Duodenal mucosa (tissue), 2 donors: ENCODE measurements around the gene RAP2C.

Experiments used
- H3K27ac ChIP-seq: one replicate; pipeline ENCODE4 v1.7.0; 2013; ENCODE audit warnings: low read depth, low read length
- H3K27me3 ChIP-seq, 2 donors: one replicate each; pipeline ENCODE4 v1.7.0; 2013; ENCODE audit warnings: low read length in 2 of 2, control low read depth in 1 of 2; ENCODE audit not compliant: insufficient read depth in 2 of 2, control insufficient read depth in 1 of 2
- H3K36me3 ChIP-seq, 2 donors: one replicate each; pipeline ENCODE4 v1.7.0; 2013; ENCODE audit warnings: low read length in 2 of 2, control low read depth in 1 of 2; ENCODE audit not compliant: insufficient read depth in 2 of 2, control insufficient read depth in 1 of 2
- H3K4me1 ChIP-seq, 2 donors: one replicate each; pipeline ENCODE4 v1.7.0; 2013; ENCODE audit warnings: low read length in 2 of 2, control low read depth in 1 of 2; ENCODE audit not compliant: insufficient read depth in 2 of 2, control insufficient read depth in 1 of 2
- H3K4me3 ChIP-seq, 2 donors: one replicate each; pipeline ENCODE4 v1.7.0; 2013; ENCODE audit warnings: low read length in 2 of 2, low read depth in 1 of 2
- H3K9ac ChIP-seq, 2 donors: one replicate each; pipeline ENCODE4 v1.7.0; 2013; ENCODE audit warnings: low read length in 2 of 2, low read depth in 1 of 2
- H3K9me3 ChIP-seq, 2 donors: one replicate each; pipeline ENCODE4 v1.7.0; 2013; ENCODE audit warnings: low read length in 2 of 2, control low read depth in 1 of 2; ENCODE audit not compliant: control insufficient read depth in 1 of 2

RAP2C gene

DNA sequence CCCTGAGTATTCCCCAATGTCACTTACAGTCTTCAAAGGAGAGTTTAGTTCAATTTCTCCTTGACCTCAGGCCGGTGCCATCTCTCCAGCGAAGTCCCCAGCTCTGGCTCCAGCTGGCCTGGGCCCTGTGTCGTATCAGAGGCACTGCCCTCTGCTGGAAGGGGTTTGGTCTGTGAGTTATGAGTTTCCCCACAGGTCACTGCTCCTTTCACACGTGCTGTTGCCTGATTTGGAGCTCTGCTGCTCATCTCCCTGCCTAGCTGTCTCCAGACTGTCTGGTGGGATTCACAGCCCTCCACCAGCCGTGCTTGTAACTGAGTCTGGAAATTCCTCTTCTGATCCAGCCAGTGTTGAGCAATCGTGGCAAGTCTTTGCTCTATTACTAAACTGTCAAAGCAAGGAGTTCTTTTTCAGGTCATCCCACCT is at the start of gene RAP2C:
Gene RAP2C (minus strand): TSS at position 105 of the 426 bp plus-strand sequence. CDS start 2,179 bp downstream, outside the sequence.
- H3K9me3 ChIP-seq: no peaks in the 10 kb centered on the region
- H3K9ac ChIP-seq: peak within 1 kb of the TSS; percentile 64 to 73
- H3K27me3 ChIP-seq: no peaks in the 10 kb centered on the region
- peaks cover 0 to 12% of the 10 kb centered on the region in 2 donors for H3K4me1 ChIP-seq
- H3K4me3 ChIP-seq: peak within 1 kb of the TSS; percentile 78 to 79
- H3K36me3 ChIP-seq: no peaks in the 10 kb centered on the region
- H3K27ac ChIP-seq: peak within 1 kb of the TSS; percentile 80

DNA sequence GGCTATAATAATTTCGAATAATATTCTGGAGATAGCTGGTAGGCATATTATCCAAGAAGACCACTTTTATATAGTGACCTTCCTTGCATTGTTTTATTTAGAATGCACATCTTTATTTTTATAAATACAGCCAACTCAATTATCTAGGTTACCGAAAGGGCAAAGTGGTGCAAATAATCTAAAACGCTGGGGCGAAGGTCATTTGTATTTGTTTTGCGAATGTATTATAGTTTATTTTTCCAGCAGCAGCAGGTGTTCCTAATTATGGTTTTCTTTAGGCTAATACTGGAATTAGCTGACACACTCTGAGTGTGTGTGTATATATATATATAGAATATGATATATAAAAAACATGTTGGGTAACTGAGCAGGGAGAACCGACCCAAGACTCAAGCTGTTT is 48.1 kb upstream of the RAP2C start:
- no peaks in the 10 kb centered on the region for H3K9me3 ChIP-seq
- H3K36me3 ChIP-seq: no peaks in the 10 kb centered on the region
- no peak overlapping the region for H3K27ac ChIP-seq
- H3K27me3 ChIP-seq: no peaks in the 10 kb centered on the region
- H3K9ac ChIP-seq: no peak overlapping the region
- H3K4me3 ChIP-seq: no peak overlapping the region
- peaks cover 3 to 5% of the 10 kb centered on the region in 2 donors for H3K4me1 ChIP-seq

DNA sequence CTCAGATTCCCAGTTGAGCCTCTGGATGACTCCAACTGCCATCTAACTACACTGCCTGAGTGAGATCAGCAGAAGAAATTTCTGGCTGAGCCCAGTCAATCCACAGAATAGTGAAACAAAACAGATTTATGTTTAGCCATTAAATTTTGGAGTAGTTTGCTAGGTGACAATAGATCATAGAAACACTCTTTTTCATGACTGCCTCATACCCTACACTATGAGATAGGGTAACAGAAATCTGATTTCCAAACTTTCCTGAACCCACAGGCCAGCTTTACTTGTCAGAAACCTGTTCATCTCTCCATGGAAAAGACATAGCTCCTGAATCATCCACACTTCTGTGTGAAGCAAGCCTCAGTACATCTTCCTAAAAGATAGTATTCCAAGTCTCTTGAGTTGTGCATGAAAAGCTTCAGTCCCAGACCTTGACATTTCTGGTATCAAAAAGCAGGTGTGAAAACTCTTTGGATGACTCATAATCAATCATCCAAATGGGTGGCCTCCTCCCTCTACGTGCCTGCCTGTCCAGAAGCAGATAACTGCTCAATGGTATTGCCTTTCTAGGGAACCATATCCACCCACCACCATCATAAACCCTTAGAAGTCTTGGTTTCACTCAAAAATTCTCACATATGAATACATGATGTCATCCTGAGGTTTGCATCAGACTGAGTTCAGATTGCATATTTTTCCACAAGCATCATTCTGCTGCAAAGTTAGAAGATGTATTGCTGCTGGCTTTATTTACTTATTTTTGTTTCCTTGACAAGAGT is 47.5 kb upstream of the RAP2C start:
- H3K9ac ChIP-seq: no peak overlapping the region
- H3K36me3 ChIP-seq: no peaks in the 10 kb centered on the region
- H3K4me3 ChIP-seq: no peak overlapping the region
- H3K9me3 ChIP-seq: no peaks in the 10 kb centered on the region
- no peaks in the 10 kb centered on the region for H3K27me3 ChIP-seq
- H3K27ac ChIP-seq: no peak overlapping the region
- H3K4me1 ChIP-seq: peaks cover 3 to 5% of the 10 kb centered on the region in 2 donors

DNA sequence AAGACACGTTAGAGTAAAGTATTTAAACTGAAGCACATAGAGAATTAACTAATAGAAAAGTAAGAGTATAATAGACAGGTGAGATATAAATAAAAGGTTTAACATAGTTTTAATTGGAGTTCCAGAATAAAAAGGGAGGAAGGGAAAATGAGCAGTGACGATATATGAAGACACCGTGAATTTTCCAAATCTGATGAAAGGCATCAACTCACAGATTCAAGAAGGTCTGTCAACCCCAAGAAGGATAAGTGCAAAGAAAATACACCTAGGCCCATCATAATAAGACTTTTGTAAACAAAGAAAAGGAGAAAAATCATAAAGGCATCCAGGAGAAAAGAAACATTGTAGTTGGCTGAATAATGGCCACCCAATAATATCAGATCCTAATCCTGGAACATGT is 43.9 kb upstream of the RAP2C start:
- Histone ChIP-seq H3K4me3 (no peak overlapping the region), H3K4me1 (peaks cover 0 to 3% of the 10 kb centered on the region in 2 donors), H3K36me3 (no peaks in the 10 kb centered on the region), H3K27ac (no peak overlapping the region), H3K9me3 (no peaks in the 10 kb centered on the region), H3K9ac (no peak overlapping the region), H3K27me3 (no peaks in the 10 kb centered on the region)

DNA sequence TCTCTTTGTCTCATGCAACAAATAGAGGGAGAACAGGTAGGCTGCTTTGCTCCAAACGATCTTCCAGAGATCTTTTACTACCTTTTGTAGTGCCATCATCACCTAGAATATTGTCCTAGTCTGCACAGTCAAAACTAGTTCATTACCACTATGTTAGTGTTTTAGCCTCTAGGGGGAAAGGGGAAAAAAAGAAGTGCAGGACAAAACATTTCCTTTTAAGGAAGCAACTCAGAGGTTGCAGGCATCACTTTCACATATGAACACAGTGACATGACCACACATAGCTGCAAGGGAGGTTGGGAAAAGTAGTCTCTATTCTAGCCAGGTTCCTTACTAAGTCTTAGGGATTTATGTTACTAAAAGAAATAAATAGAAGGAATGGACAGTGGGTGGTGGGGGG is 39.3 kb upstream of the RAP2C start:
- Histone ChIP-seq H3K27ac (no peak overlapping the region), H3K9ac (no peak overlapping the region), H3K4me3 (no peak overlapping the region), H3K36me3 (no peaks in the 10 kb centered on the region), H3K9me3 (no peaks in the 10 kb centered on the region), H3K4me1 (no peaks in the 10 kb centered on the region), H3K27me3 (no peaks in the 10 kb centered on the region)

DNA sequence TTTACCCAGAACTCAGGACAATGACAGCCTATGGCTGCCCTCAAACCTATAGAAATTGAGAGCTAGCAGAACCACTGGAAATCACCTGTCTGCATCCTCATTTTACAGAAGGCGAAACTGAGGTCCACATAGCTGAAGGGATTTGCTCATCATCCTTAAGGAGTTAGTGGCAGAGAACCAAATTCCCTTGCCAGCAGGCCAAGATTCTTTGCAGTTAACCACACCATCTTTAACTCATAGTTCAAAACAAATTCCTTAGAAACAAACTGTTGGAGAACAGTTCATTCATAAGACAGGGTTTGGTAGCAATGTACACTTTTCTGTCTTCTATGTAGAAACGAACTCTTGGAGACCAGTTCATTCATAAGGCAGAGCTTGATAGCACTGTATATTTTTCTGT is 37.9 kb upstream of the RAP2C start:
- no peak overlapping the region for H3K9ac ChIP-seq
- H3K27ac ChIP-seq: no peak overlapping the region
- no peaks in the 10 kb centered on the region for H3K9me3 ChIP-seq
- no peak overlapping the region for H3K4me3 ChIP-seq
- no peaks in the 10 kb centered on the region for H3K27me3 ChIP-seq
- H3K36me3 ChIP-seq: no peaks in the 10 kb centered on the region
- H3K4me1 ChIP-seq: no peaks in the 10 kb centered on the region

DNA sequence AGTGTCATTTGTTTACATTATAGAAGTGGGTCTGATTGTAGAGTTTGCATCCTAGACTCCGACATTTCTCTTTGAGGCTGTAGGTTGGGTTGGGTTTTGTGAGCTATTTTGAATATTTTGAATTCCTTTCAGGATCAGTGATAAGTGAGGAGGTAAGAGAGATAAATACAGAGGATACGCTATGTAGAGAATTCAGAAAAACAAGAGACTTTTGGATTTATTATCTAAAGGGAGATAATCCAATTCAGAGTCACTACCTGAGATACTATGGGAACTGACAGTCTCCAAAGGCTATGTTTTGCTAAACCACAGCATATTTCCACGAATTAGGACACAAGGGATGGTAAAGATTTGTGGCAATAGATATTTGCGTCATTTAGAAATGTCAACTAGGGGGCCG is 16.9 kb upstream of the RAP2C start:
- Histone ChIP-seq H3K36me3 (no peaks in the 10 kb centered on the region), H3K4me1 (no peaks in the 10 kb centered on the region), H3K4me3 (no peak overlapping the region), H3K9ac (no peak overlapping the region), H3K27me3 (no peaks in the 10 kb centered on the region), H3K27ac (no peak overlapping the region), H3K9me3 (no peaks in the 10 kb centered on the region)

DNA sequence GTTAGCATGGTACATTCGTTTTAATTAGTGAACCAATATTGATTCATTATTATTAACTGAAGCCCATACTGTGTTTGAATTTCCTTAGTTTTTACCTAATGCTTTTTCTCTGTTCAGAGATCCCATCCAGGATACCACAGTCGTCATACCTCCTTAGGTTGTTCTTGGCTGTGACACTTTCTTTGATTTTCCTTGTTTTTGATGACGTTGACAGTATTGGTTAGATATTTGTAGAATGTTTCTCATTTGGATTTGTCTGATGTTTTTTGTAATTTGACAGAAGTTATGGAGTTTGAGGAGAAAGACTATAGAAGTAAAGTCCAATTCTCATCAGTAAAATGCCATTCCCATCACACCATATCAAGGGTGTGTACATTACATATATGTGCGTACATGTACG is 16.2 kb upstream of the RAP2C start:
- Histone ChIP-seq H3K36me3 (no peaks in the 10 kb centered on the region), H3K9ac (no peak overlapping the region), H3K27me3 (no peaks in the 10 kb centered on the region), H3K9me3 (no peaks in the 10 kb centered on the region), H3K4me1 (no peaks in the 10 kb centered on the region), H3K27ac (no peak overlapping the region), H3K4me3 (no peak overlapping the region)

DNA sequence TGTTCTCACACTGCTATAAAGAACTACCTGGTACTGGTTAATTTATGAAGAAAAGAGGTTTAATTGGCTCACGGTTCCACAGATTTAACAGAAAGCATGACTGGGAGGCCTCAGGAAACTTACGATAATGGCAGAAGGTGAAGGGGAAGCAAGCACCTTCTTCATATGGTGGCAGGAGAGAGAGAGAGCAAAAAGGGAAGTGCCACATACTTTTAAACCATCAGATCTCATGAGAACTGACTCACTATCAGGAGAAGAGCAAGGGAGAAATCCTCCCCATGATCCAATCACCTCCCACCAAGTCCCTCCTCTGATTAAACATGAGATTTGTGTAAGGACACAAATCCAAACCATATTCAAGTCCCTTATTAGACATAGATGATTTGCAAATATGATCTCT is 12.3 kb upstream of the RAP2C start:
- Histone ChIP-seq H3K9ac (no peak overlapping the region), H3K36me3 (no peaks in the 10 kb centered on the region), H3K4me3 (no peak overlapping the region), H3K27ac (no peak overlapping the region), H3K4me1 (no peaks in the 10 kb centered on the region), H3K9me3 (no peaks in the 10 kb centered on the region), H3K27me3 (no peaks in the 10 kb centered on the region)

DNA sequence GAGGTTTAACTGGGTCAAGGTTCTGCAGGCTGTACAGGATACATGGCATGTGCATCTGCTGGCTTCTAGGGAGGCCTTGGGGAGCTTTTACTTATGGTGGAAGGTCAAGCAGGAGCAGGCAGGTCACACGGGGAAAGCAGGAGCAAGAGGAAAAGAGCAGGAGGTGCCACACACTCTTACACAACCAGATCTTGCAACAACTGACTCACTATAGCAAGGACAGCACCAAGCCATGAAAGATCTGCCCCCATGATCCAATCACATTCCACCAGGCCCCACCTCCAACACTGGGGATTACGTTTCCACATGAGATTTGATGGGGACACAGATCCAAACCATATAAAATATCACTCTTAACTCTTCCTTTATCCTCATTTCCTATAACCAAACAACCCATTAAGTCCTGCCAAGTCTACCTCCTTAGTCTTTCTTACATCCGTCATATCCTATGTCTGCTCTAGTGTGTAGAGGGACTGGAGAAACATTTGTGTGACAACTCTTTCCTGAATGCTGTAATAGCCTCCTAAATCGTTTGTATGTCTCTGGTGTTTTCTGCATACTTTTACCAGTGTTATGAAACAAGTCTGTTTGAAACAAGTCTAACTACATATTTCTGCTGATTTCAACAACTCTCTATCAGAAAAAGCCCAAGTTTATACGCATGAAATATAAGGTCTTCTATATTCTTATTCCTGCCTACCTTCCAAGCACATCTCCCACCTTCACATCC is 8.3 kb upstream of the RAP2C start:
- Histone ChIP-seq H3K36me3 (no peaks in the 10 kb centered on the region), H3K4me1 (no peaks in the 10 kb centered on the region), H3K9ac (no peak overlapping the region), H3K27ac (no peak overlapping the region), H3K27me3 (no peaks in the 10 kb centered on the region), H3K9me3 (no peaks in the 10 kb centered on the region), H3K4me3 (no peak overlapping the region)
